Breast epithelium (tissue), 3 donors: ENCODE data around the gene CLCN1.

Source experiments
- CTCF ChIP-seq, 3 donors: fragments of 450-650 bp; IDR thresholded peaks; one replicate each; pipeline ENCODE4 v1.5.1; 2016 to 2017; ENCODE audit warnings: antibody characterized with exemption in 3 of 3, mild to moderate bottlenecking in 3 of 3, moderate library complexity in 3 of 3
- POLR2A ChIP-seq: fragments of 450-650 bp; IDR thresholded peaks from one replicate; pipeline ENCODE4 v1.6.1; 2016; ENCODE audit warnings: antibody characterized with exemption, mild to moderate bottlenecking, moderate library complexity

- TF ChIP-seq POLR2A (no peak), CTCF (IDR thresholded peaks at IDR 0.05) (no peak)
Observed at GRCh38 chr7:143395187-143396149, 79.6 kb downstream of the CLCN1 start.
